Endothelial cell of umbilical vein (primary cell): Measurements from ENCODE around the gene CACNB4. TPM values are rescaled to one million over a fixed set of nuclear protein-coding genes. Genes with fewer than 3 reads are reported as not detected.

ENCODE experiments used
- BruUV-seq: library from RNA; stranded (reverse); fragments of 400-500 nt; replicated peaks from 2 replicates; lab custom pipeline; 2021; lab: Mats Ljungman, UMichigan
- CTCF ChIA-PET: fragments of 300-600, 350-600 bp; sonication (Branson Sonifier 250); formaldehyde crosslinking; loops from one replicate; lab custom pipeline; 2021; ENCODE audit warnings: antibody characterized with exemption, inconsistent platforms; lab: Charles Lee
- POLR2A ChIA-PET: fragments of 300-600, 350-600 bp; sonication (Branson Sonifier 250); formaldehyde crosslinking; loops from one replicate; lab custom pipeline; 2021; ENCODE audit warnings: antibody characterized with exemption, inconsistent platforms; lab: Charles Lee
- DNase-seq: peaks from one replicate; pipeline ENCODE4 v3.0.0-alpha.2; 2011; ENCODE audit warnings: low read depth, low spot score
- FAIRE-seq: peaks from 2 replicates; lab custom pipeline; 2011; peaks lifted over from hg19 to GRCh38; lab: Jason Lieb, UNC
- H2AFZ ChIP-seq: 2 replicates; pipeline ENCODE4 v1.6.0; 2012; ENCODE audit warnings: low read depth, low read length, control low read depth, inconsistent platforms
- H3K27ac ChIP-seq: 2 replicates; pipeline ENCODE4 v1.5.1; 2011; ENCODE audit warnings: low read depth, mild to moderate bottlenecking, control low read depth, low read length, moderate library complexity; ENCODE audit not compliant: insufficient read depth
- H3K27me3 ChIP-seq, 2 experiments: 2 replicates each; pipeline versions ENCODE4 v1.6.0 to v1.6.1; 2011; ENCODE audit warnings: low read length in 2 of 2, mixed read lengths in 1 of 2; ENCODE audit not compliant: control insufficient read depth in 2 of 2, insufficient read depth in 2 of 2
- H3K36me3 ChIP-seq, 2 experiments: 2 replicates in 1 of 2; 3 replicates in 1 of 2; pipeline ENCODE4 v1.5.1; 2011; ENCODE audit warnings: low read length in 2 of 2, mild to moderate bottlenecking in 1 of 2, moderate library complexity in 1 of 2; ENCODE audit not compliant: control insufficient read depth in 2 of 2, insufficient read depth in 2 of 2; ENCODE audit errors: extremely low read depth in 1 of 2
- H3K4me1 ChIP-seq: 3 replicates; pipeline ENCODE4 v1.5.1; 2011; ENCODE audit warnings: mild to moderate bottlenecking, low read length; ENCODE audit not compliant: control insufficient read depth, insufficient read depth; ENCODE audit errors: extremely low read depth
- H3K4me2 ChIP-seq: 2 replicates; pipeline ENCODE4 v1.6.1; 2011; ENCODE audit warnings: low read length, control low read depth, mixed read lengths; ENCODE audit not compliant: insufficient read depth
- H3K4me3 ChIP-seq, 3 experiments: fragments of 200-600 bp in 1 of 3; sonication (generic), shearing (Covaris generic) in 1 of 3; replicated peaks in 1 of 3; 2 replicates each; pipeline ENCODE4 v1.5.1; 2011 to 2016; ENCODE audit warnings: control low read depth in 3 of 3, low read length in 3 of 3, mild to moderate bottlenecking in 2 of 3, inconsistent platforms in 1 of 3, low read depth in 1 of 3, moderate library complexity in 1 of 3; ENCODE audit not compliant: insufficient read depth in 1 of 3
- H3K79me2 ChIP-seq: 2 replicates; pipeline ENCODE4 v1.6.0; 2012; ENCODE audit warnings: low read length, inconsistent platforms; ENCODE audit not compliant: control insufficient read depth, insufficient read depth
- H3K9ac ChIP-seq: replicated peaks from 2 replicates; pipeline ENCODE3; 2011; ENCODE audit warnings: low read length, control low read depth; ENCODE audit not compliant: insufficient read depth; ENCODE audit errors: extremely low read depth
- H3K9me1 ChIP-seq: replicated peaks from 3 replicates; pipeline ENCODE4 v1.6.0; 2011; ENCODE audit warnings: mild to moderate bottlenecking, low read length; ENCODE audit not compliant: control insufficient read depth, insufficient read depth; ENCODE audit errors: extremely low read depth
- H3K9me3 ChIP-seq: replicated peaks from 2 replicates; pipeline ENCODE4 v1.5.1; 2012; ENCODE audit warnings: low read length, inconsistent platforms; ENCODE audit not compliant: control insufficient read depth, insufficient read depth
- H4K20me1 ChIP-seq: replicated peaks from 2 replicates; pipeline ENCODE3; 2011; ENCODE audit warnings: mild to moderate bottlenecking, low read length; ENCODE audit not compliant: control insufficient read depth, insufficient read depth; ENCODE audit errors: extremely low read depth
- CTCF ChIP-seq, 2 donors: IDR thresholded peaks; 1 replicate in 1 of 2; 2 replicates in 1 of 2; pipeline ENCODE4 v1.5.1; 2011; ENCODE audit warnings: low read length in 2 of 2, mild to moderate bottlenecking in 2 of 2, moderate library complexity in 2 of 2, control low read depth in 1 of 2, inconsistent platforms in 1 of 2, low read depth in 1 of 2; ENCODE audit not compliant: insufficient read depth in 1 of 2; ENCODE audit errors: extremely low read depth in 1 of 2
- EZH2 ChIP-seq: IDR thresholded peaks from 2 replicates; pipeline ENCODE4 v1.6.1; 2012; ENCODE audit warnings: borderline replicate concordance, low read depth, mild to moderate bottlenecking, moderate library complexity, low read length, inconsistent platforms; ENCODE audit not compliant: severe bottlenecking
- FOS ChIP-seq: IDR thresholded peaks from 2 replicates; pipeline ENCODE4 v1.6.1; 2011; ENCODE audit warnings: mild to moderate bottlenecking, low read length, moderate library complexity, borderline replicate concordance; ENCODE audit not compliant: insufficient read depth
- GATA2 ChIP-seq: IDR thresholded peaks from 2 replicates; pipeline ENCODE4 v1.7.0; 2011; ENCODE audit warnings: low read depth, mild to moderate bottlenecking, moderate library complexity, mixed read lengths, low read length; ENCODE audit not compliant: insufficient read length, insufficient read depth
- JUN ChIP-seq: IDR thresholded peaks from 2 replicates; pipeline ENCODE4 v1.6.1; 2011; ENCODE audit warnings: borderline replicate concordance, low read depth; ENCODE audit not compliant: insufficient read length, insufficient read depth
- MAX ChIP-seq: IDR thresholded peaks from 2 replicates; pipeline ENCODE4 v1.6.1; 2011; ENCODE audit not compliant: insufficient read depth, insufficient read length
- MYC ChIP-seq: IDR thresholded peaks from one replicate; pipeline ENCODE4 v1.6.1; 2011; ENCODE audit warnings: mild to moderate bottlenecking, low read depth, low read length
- POLR2A ChIP-seq: IDR thresholded peaks from 2 replicates; pipeline ENCODE4 v1.6.1; 2012; ENCODE audit warnings: low read depth, mild to moderate bottlenecking, control low read depth, low read length
- POLR2AphosphoS5 ChIP-seq: IDR thresholded peaks from 2 replicates; pipeline ENCODE4 v1.6.1; 2012; ENCODE audit warnings: low read depth, mild to moderate bottlenecking, control low read depth, low read length, moderate library complexity; ENCODE audit not compliant: insufficient read depth
- dilution Hi-C: fragments of 300-500 bp; cut with MboI; formaldehyde crosslinking; loops from one replicate; pipeline ENCODE4 v1.15.0; 2019; ENCODE audit warnings: low sequenced_read_pairs; ENCODE audit not compliant: extremely low pct_ligation_motif_present
- intact Hi-C: fragments of 100-400 bp; cut with micrococcal nuclease; formaldehyde crosslinking; loops from one replicate; pipeline ENCODE4 v1.10.0; 2022
- polyA plus RNA-seq, 4 experiments: library from polyadenylated mRNA; depleted of rRNA in 3 of 4; stranded (reverse) in 3 of 4; unstranded in 1 of 4; fragments of >200 nt; gene quantifications; 2 replicates each; pipeline versions ENCODE4 v1.2.1 to v1.2.3, GENCODE V29; 2011 to 2012; ENCODE audit warnings: missing spikeins in 1 of 4
- total RNA-seq: library from RNA; stranded (reverse); gene quantifications from 2 replicates; pipeline ENCODE4 v1.2.3, GENCODE V29; 2021

CACNB4 gene
- total and polyA plus RNA-seq, 2 donors (not counting 3 experiments of a cell fraction or from before 2014, with no cell fraction given) = 0.23 to 0.58 TPM

GRCh38 chr2:151907286-151908203 is 191.3 kb downstream of the CACNB4 start:
- Histone ChIP-seq H3K9me1 (no peaks in the 10 kb centered on the region), H3K27ac (no peak overlapping the region), H3K36me3 (no peaks in the 10 kb centered on the region), H3K79me2 (no peaks in the 10 kb centered on the region), H3K9ac (no peak overlapping the region), H4K20me1 (no peaks in the 10 kb centered on the region), H3K4me2 (peak overlapping the region; percentile 26), H3K27me3 (peaks cover 0 to 1% of the 10 kb centered on the region in 2 experiments), H3K9me3 (no peaks in the 10 kb centered on the region), H3K4me3 (no peak overlapping the region), H2AFZ (peak overlapping the region; percentile 58), H3K4me1 (peaks cover 6% of the 10 kb centered on the region)
- ChIA-PET CTCF (interaction anchor here (1.2 to 1.3 kb wide), 3 partner anchors 8 to 16 kb away, joined by 3 to 4 read pairs (median 3); no protein-coding TSS in a partner anchor), POLR2A (no interaction called here)
- dilution Hi-C loops (no loop called here), intact Hi-C loops (no loop called here)
- BruUV-seq = no TSS peak
- TF ChIP-seq GATA2 (peak; percentile 13), EZH2 (no peak), POLR2A (no peak), JUN (no peak)
- DNase-seq = peak; percentile 53
- no peak for FAIRE-seq

GRCh38 chr2:151906633-151906998 is 192.2 kb downstream of the CACNB4 start:
- Histone ChIP-seq H3K36me3 (no peaks in the 10 kb centered on the region), H3K27ac (no peak overlapping the region), H3K4me2 (no peak overlapping the region), H3K9me3 (no peaks in the 10 kb centered on the region), H2AFZ (no peak overlapping the region), H3K9me1 (no peaks in the 10 kb centered on the region), H3K27me3 (peaks cover 0 to 1% of the 10 kb centered on the region in 2 experiments), H3K4me3 (no peak overlapping the region), H3K9ac (no peak overlapping the region), H3K79me2 (no peaks in the 10 kb centered on the region), H4K20me1 (no peaks in the 10 kb centered on the region), H3K4me1 (peaks cover 6% of the 10 kb centered on the region)
- DNase-seq = no peak
- BruUV-seq = no TSS peak
- ChIA-PET CTCF (interaction anchor here (1.2 to 1.3 kb wide), 2 partner anchors 8 to 15 kb away, joined by 3 to 4 read pairs; no protein-coding TSS in a partner anchor), POLR2A (no interaction called here)
- FAIRE-seq = no peak
- intact Hi-C loops = no loop called here
- TF ChIP-seq POLR2AphosphoS5 (no peak), JUN (no peak), FOS (no peak), CTCF (IDR thresholded peaks at IDR 0.05; ENCODE audit: extremely low read depth in 1 of 2, insufficient read depth in 1 of 2, low read depth in 1 of 2, low read length in 2 of 2) (no peak), POLR2A (no peak), MAX (no peak), GATA2 (no peak), MYC (no peak), EZH2 (no peak)
- dilution Hi-C loops = no loop called here
